K562 (cell line): Measurements from ENCODE around the gene PLIN5. TPM values are rescaled to one million over a fixed set of nuclear protein-coding genes. Genes with fewer than 3 reads are reported as not detected.
A peak's percentile ranks its signal among the peaks of the same experiment; 100 is the strongest.

Source experiments
- ATAC-seq: fragments of 200-7000 bp; cut with Tn5 transposase; 3 replicates; pipeline ENCODE4 v1.9.1; 2020; ENCODE audit warnings: moderate library complexity
- BruUV-seq: library from RNA; stranded (reverse); fragments of 400-500 nt; replicated peaks from 2 replicates; lab custom pipeline; 2021; lab: Mats Ljungman, UMichigan
- CTCF ChIA-PET: fragments of 300-600 bp; formaldehyde crosslinking; extraction: SDS; loops from one replicate; lab custom pipeline; 2021; ENCODE audit warnings: low intra/inter-chr PET ratio; lab: Yijun Ruan, JAX
- POLR2A ChIA-PET: fragments of 300-600, 350-650 bp; sonication (Branson Sonifier 250); formaldehyde crosslinking; extraction: SDS; loops from one replicate; lab custom pipeline; 2021; ENCODE audit warnings: antibody characterized with exemption, inconsistent platforms; lab: Yijun Ruan, JAX
- DNase-seq, 4 experiments: peaks; one replicate each; pipeline versions ENCODE4 v3.0.0 to v3.0.0-alpha.2; 2011 to 2018; ENCODE audit warnings: low spot score in 3 of 4, mixed read lengths in 3 of 4; ENCODE audit errors: extremely low read depth in 1 of 4
- FAIRE-seq: peaks from 2 replicates; lab custom pipeline; 2011; peaks lifted over from hg19 to GRCh38; lab: Jason Lieb, UNC
- H2AFZ ChIP-seq: 2 replicates; pipeline ENCODE4 v1.6.0; 2011; ENCODE audit warnings: low read depth, low read length, control low read depth, inconsistent platforms
- H3K27ac ChIP-seq: fragments of 200-600 bp; 3 replicates; pipeline ENCODE4 v1.8.0; 2011; ENCODE audit warnings: low read depth, mild to moderate bottlenecking, control low read depth, inconsistent platforms, low read length, moderate library complexity, mixed read lengths; ENCODE audit errors: extremely low read depth
- H3K27me3 ChIP-seq, 2 experiments: fragments of 300-600 bp in 1 of 2; 2 replicates in 1 of 2; 3 replicates in 1 of 2; pipeline versions ENCODE4 v1.6.0 to v1.8.0; 2011; ENCODE audit warnings: inconsistent platforms in 2 of 2, low read length in 2 of 2, mild to moderate bottlenecking in 1 of 2, mixed read lengths in 1 of 2, moderate library complexity in 1 of 2; ENCODE audit not compliant: control insufficient read depth in 2 of 2, insufficient read depth in 2 of 2
- H3K36me3 ChIP-seq: fragments of 300-600 bp; 3 replicates; pipeline ENCODE4 v1.8.0; 2011; ENCODE audit warnings: mild to moderate bottlenecking, low read length, inconsistent platforms; ENCODE audit not compliant: control insufficient read depth, insufficient read depth
- H3K4me1 ChIP-seq, 2 experiments: fragments of 200-600 bp in 1 of 2; replicated peaks in 1 of 2; 2 replicates in 1 of 2; 3 replicates in 1 of 2; pipeline versions ENCODE4 v1.5.1 to v1.8.0; 2011; ENCODE audit warnings: inconsistent platforms in 2 of 2, low read length in 2 of 2, mild to moderate bottlenecking in 1 of 2, mixed read lengths in 1 of 2, moderate library complexity in 1 of 2; ENCODE audit not compliant: control insufficient read depth in 2 of 2, insufficient read depth in 2 of 2
- H3K4me2 ChIP-seq: 2 replicates; pipeline ENCODE4 v1.6.1; 2011; ENCODE audit warnings: low read length, control low read depth, inconsistent platforms, mixed read lengths; ENCODE audit not compliant: insufficient read depth
- H3K4me3 ChIP-seq: fragments of 200-600 bp; sonication (generic), shearing (Covaris generic); 2 replicates; pipeline ENCODE4 v1.5.1; 2016; ENCODE audit warnings: control low read depth, inconsistent platforms
- H3K79me2 ChIP-seq: fragments of 200-600 bp; 3 replicates; pipeline ENCODE4 v1.8.0; 2011; ENCODE audit warnings: low read length, inconsistent platforms; ENCODE audit not compliant: control insufficient read depth, insufficient read depth
- H3K9ac ChIP-seq, 2 experiments: 2 replicates each; pipeline versions ENCODE4 v1.6.0 to v1.6.1; 2011; ENCODE audit warnings: low read depth in 2 of 2, low read length in 2 of 2, control low read depth in 1 of 2, inconsistent platforms in 1 of 2, mild to moderate bottlenecking in 1 of 2, mixed read lengths in 1 of 2; ENCODE audit not compliant: insufficient read depth in 1 of 2
- H3K9me1 ChIP-seq: one replicate; pipeline ENCODE4 v1.6.0; 2011; ENCODE audit warnings: inconsistent platforms, mild to moderate bottlenecking, low read length, moderate library complexity; ENCODE audit not compliant: control insufficient read depth, insufficient read depth
- H3K9me3 ChIP-seq: replicated peaks from 2 replicates; pipeline ENCODE4 v1.5.1; 2011; ENCODE audit warnings: low read depth, low read length, inconsistent platforms; ENCODE audit not compliant: control insufficient read depth, insufficient read depth
- H4K20me1 ChIP-seq: replicated peaks from 2 replicates; pipeline ENCODE4 v1.6.1; 2011; ENCODE audit warnings: low read length, inconsistent platforms, mixed read lengths; ENCODE audit not compliant: control insufficient read depth, insufficient read depth
- BRF1 ChIP-seq: IDR thresholded peaks from 3 replicates; pipeline ENCODE4 v1.6.1; 2011; ENCODE audit warnings: borderline replicate concordance, mild to moderate bottlenecking; ENCODE audit not compliant: insufficient read length; ENCODE audit errors: extremely low read depth
- ELF4 ChIP-seq: fragments of 450-650 bp; formaldehyde crosslinking; IDR thresholded peaks from 2 replicates; pipeline ENCODE4 v1.4.0; 2022; ENCODE audit warnings: missing genetic modification characterization
- ERF ChIP-seq: fragments of 450-650 bp; formaldehyde crosslinking; IDR thresholded peaks from 2 replicates; pipeline ENCODE4 v1.4.0; 2020; ENCODE audit warnings: mild to moderate bottlenecking, mixed read lengths
- ESRRB ChIP-seq: fragments of 250-450 bp; sonication (Bioruptor Pico); IDR thresholded peaks from 2 replicates; pipeline ENCODE4 v1.5.0; 2020; ENCODE audit warnings: mild to moderate bottlenecking, moderate library complexity, borderline replicate concordance
- ETV1 ChIP-seq: fragments of 450-650 bp; conservative IDR thresholded peaks from 2 replicates; pipeline ENCODE4 v1.6.1; 2016; ENCODE audit warnings: missing genetic modification characterization, control low read depth, low read depth, missing compliant biosample characterization
- GATAD2B ChIP-seq: fragments of 450-650 bp; IDR thresholded peaks from 2 replicates; pipeline ENCODE4 v1.6.1; 2017; ENCODE audit warnings: mild to moderate bottlenecking, borderline replicate concordance
- MAFK ChIP-seq: IDR thresholded peaks from 2 replicates; pipeline ENCODE4 v1.6.1; 2011; ENCODE audit warnings: low read length, improper control_type of control experiment
- MIER1 ChIP-seq: fragments of 450-650 bp; IDR thresholded peaks from 2 replicates; pipeline ENCODE4 v1.6.1; 2016; ENCODE audit warnings: antibody characterized with exemption, mild to moderate bottlenecking, low read depth
- NONO ChIP-seq, 2 experiments: fragments of 200-400 bp in 1 of 2; fragments of 450-650 bp in 1 of 2; formaldehyde crosslinking in 1 of 2; IDR thresholded peaks; 2 replicates each; pipeline ENCODE4 v1.6.1; 2017; ENCODE audit warnings: low read depth in 2 of 2, mild to moderate bottlenecking in 2 of 2, moderate library complexity in 2 of 2, low read length in 1 of 2
- RBFOX2 ChIP-seq: fragments of 200-400 bp; formaldehyde crosslinking; IDR thresholded peaks from 2 replicates; pipeline ENCODE4 v1.6.1; 2017; ENCODE audit warnings: low read depth, mild to moderate bottlenecking, low read length, moderate library complexity
- TCF7 ChIP-seq: sonication (generic); IDR thresholded peaks from 2 replicates; pipeline ENCODE4 v1.6.1; 2016; ENCODE audit warnings: antibody characterized with exemption, borderline replicate concordance
- TEAD2 ChIP-seq: fragments of 450-650 bp; IDR thresholded peaks from 2 replicates; pipeline ENCODE4 v1.6.1; 2016; ENCODE audit warnings: missing genetic modification characterization, control low read depth, missing compliant biosample characterization
- THRAP3 ChIP-seq: fragments of 450-650 bp; IDR thresholded peaks from 2 replicates; pipeline ENCODE4 v1.6.1; 2016; ENCODE audit warnings: mild to moderate bottlenecking, inconsistent platforms, borderline replicate concordance
- XRCC4 ChIP-seq: IDR thresholded peaks from one replicate; pipeline ENCODE4 v1.6.1; 2011; ENCODE audit not compliant: insufficient read depth, insufficient read length; ENCODE audit errors: extremely low read depth
- ZFPM2 ChIP-seq: fragments of 250-450 bp; sonication (Bioruptor Pico); IDR thresholded peaks from 2 replicates; pipeline ENCODE4 v1.5.1; 2022; ENCODE audit warnings: mild to moderate bottlenecking
- ZNF232 ChIP-seq: sonication (generic); formaldehyde crosslinking; IDR thresholded peaks from 2 replicates; pipeline ENCODE4 v1.8.0; 2022; ENCODE audit warnings: mild to moderate bottlenecking, missing genetic modification reagents
- ZNF239 ChIP-seq: fragments of 250-450 bp; sonication (Bioruptor Pico); IDR thresholded peaks from 2 replicates; pipeline ENCODE4 v1.4.0; 2020; ENCODE audit warnings: mild to moderate bottlenecking
- ZNF589 ChIP-seq: fragments of 200-800 bp; sonication (Bioruptor generic); IDR thresholded peaks from 2 replicates; pipeline ENCODE4 v1.6.1; 2016; ENCODE audit warnings: low read depth, missing genetic modification characterization, missing compliant biosample characterization
- ZNF785 ChIP-seq: fragments of 250-450 bp; sonication (Bioruptor Pico); IDR thresholded peaks from 2 replicates; pipeline ENCODE4 v1.4.0; 2020; ENCODE audit warnings: mild to moderate bottlenecking
- WGBS: fragments of 100-300 bp; shearing (Covaris generic); methylation state at CpG from one replicate; pipeline ENCODE4 v1.1.6; 2016; ENCODE audit warnings: low coverage, mixed read lengths; ENCODE audit not compliant: insufficient coverage; ENCODE audit errors: missing lambda C conversion rate; 5-methylcytosine and 5-hydroxymethylcytosine counted together
- in situ Hi-C: fragments of 300-500 bp; cut with MboI; formaldehyde crosslinking; loops from 4 replicates; pipeline ENCODE4 v1.15.0; 2018; ENCODE audit warnings: inconsistent platforms, mixed read lengths
- intact Hi-C: fragments of 100-400 bp; cut with micrococcal nuclease; formaldehyde crosslinking; loops from 2 replicates; pipeline ENCODE4 v1.14.2; 2022
- polyA plus RNA-seq, 8 experiments: library from polyadenylated mRNA; depleted of rRNA in 4 of 8; stranded (reverse) in 5 of 8; unstranded in 3 of 8; fragments of >200 nt; fragmentation: Nextera tagmentation in 2 of 8; fragmentation: Illumina TruSeq in 1 of 8; extraction: Ambion mirVana in 2 of 8; extraction: Trizol in 1 of 8; gene quantifications; 2 replicates each; pipeline versions ENCODE4 v1.2.1 to v1.2.3, GENCODE V29; 2011 to 2014; ENCODE audit warnings: inconsistent platforms in 1 of 8, missing spikeins in 1 of 8
- total RNA-seq, 7 experiments: library from RNA; depleted of rRNA in 6 of 7; stranded (reverse); fragments of >200 nt in 6 of 7; fragmentation: Illumina TruSeq in 2 of 7; extraction: Trizol in 2 of 7; gene quantifications; 2 replicates each; pipeline versions ENCODE4 v1.2.1 to v1.2.3, GENCODE V29; 2011 to 2021; ENCODE audit warnings: low replicate concordance in 1 of 7
- TF ChIP-seq, protein P1 (sequence below): fragments of 450-650 bp; IDR thresholded peaks from 2 replicates; pipeline ENCODE4 v1.6.1; 2016; ENCODE audit warnings: missing biosample characterization, missing genetic modification characterization
- TF ChIP-seq, protein P2 (sequence below): sonication (generic); formaldehyde crosslinking; IDR thresholded peaks from 2 replicates; pipeline ENCODE4 v1.8.0; 2022; ENCODE audit warnings: missing genetic modification reagents, mild to moderate bottlenecking, moderate library complexity, borderline replicate concordance

PLIN5 gene
- total and polyA plus RNA-seq, 9 of the 15 experiments (the other 6 are each of a cell fraction or from before 2014, with no cell fraction given), result 0.04 to 1.3 (median 0.50) TPM

- Histone ChIP-seq H3K27ac (no peak overlapping the region), H3K4me2 (peak overlapping the region; percentile 94), H3K36me3 (no peaks in the 10 kb centered on the region), H3K9me1 (no peaks in the 10 kb centered on the region), H2AFZ (peak overlapping the region; percentile 89), H4K20me1 (no peaks in the 10 kb centered on the region), H3K4me3 (0 out of 2 replicates have a peak overlapping the region, but pooled peaks have one; percentile 8), H3K9ac (peak overlapping the region in 1 of 2 experiments; percentile 79; a peak in 2 of 4 replicates), H3K27me3 (no peaks in the 10 kb centered on the region), H3K9me3 (no peaks in the 10 kb centered on the region), H3K79me2 (no peaks in the 10 kb centered on the region), H3K4me1 (peaks cover 11 to 43% of the 10 kb centered on the region in 2 experiments)
- DNase-seq (peak in 2 of 4 experiments; percentile 52 to 63), ATAC-seq (no peak), FAIRE-seq (no peak)
- BruUV-seq, result no TSS peak
- WGBS, result 16% methylated on average over 34 of the region's 44 CpGs
- ChIA-PET CTCF (interaction anchor here (0.6 to 3.2 kb wide), 6 partner anchors 22 to 290 kb away, joined by 3 to 29 read pairs (median 3); partner anchors contain the start of gene SH3GL1), POLR2A (interaction anchor here (1.0 kb wide), 1 partner anchor 91 kb away, joined by 3 read pairs; no protein-coding TSS in a partner anchor)
- intact Hi-C loops (loop anchor here (5.0 kb wide), 1 partner anchor 79 kb away; the partner anchor contains the start of gene TNFAIP8L1), in situ Hi-C loops (no loop called here)
- no peak for TF ChIP-seq ZNF232 (CRISPR knock-in tag)
- no peak for TF ChIP-seq GATAD2B
- no peak for TF ChIP-seq ZNF239 (CRISPR knock-in tag)
- no peak for TF ChIP-seq ESRRB (CRISPR knock-in tag)
- no peak for TF ChIP-seq ELF4 (CRISPR knock-in tag)
- TF ChIP-seq RBFOX2, result 0 out of 2 replicates have a peak, but pooled peaks have one; percentile 4
- TF ChIP-seq ZNF785 (CRISPR knock-in tag), result no peak
- TF ChIP-seq ZFPM2 (CRISPR knock-in tag), result no peak
- TF ChIP-seq TEAD2, result no peak
- TF ChIP-seq, protein P1, sequence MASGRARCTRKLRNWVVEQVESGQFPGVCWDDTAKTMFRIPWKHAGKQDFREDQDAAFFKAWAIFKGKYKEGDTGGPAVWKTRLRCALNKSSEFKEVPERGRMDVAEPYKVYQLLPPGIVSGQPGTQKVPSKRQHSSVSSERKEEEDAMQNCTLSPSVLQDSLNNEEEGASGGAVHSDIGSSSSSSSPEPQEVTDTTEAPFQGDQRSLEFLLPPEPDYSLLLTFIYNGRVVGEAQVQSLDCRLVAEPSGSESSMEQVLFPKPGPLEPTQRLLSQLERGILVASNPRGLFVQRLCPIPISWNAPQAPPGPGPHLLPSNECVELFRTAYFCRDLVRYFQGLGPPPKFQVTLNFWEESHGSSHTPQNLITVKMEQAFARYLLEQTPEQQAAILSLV (tag), result no peak
- TF ChIP-seq ERF, result no peak
- no peak for TF ChIP-seq MIER1
- no peak for TF ChIP-seq THRAP3
- TF ChIP-seq XRCC4, result no peak
- no peak for TF ChIP-seq NONO (IDR thresholded peaks at IDR 0.05; ENCODE audit: low read depth in 2 of 2, low read length in 1 of 2)
- TF ChIP-seq, protein P2, sequence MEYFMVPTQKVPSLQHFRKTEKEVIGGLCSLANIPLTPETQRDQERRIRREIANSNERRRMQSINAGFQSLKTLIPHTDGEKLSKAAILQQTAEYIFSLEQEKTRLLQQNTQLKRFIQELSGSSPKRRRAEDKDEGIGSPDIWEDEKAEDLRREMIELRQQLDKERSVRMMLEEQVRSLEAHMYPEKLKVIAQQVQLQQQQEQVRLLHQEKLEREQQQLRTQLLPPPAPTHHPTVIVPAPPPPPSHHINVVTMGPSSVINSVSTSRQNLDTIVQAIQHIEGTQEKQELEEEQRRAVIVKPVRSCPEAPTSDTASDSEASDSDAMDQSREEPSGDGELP, result no peak
- no peak for TF ChIP-seq ETV1 (tag)
- no peak for TF ChIP-seq ZNF589 (CRISPR knock-in tag)
- TF ChIP-seq MAFK, result no peak
- no peak for TF ChIP-seq BRF1
- no peak; the same call in 1 of the 2 replicates for TF ChIP-seq TCF7
These were observed 23.2 kb upstream of the PLIN5 start for GRCh38 chr19:4557971-4558941.
